LHCN-M2 (cell line): ENCODE measurements around the gene ACBD6. TPM values are rescaled to one million over a fixed set of nuclear protein-coding genes. Genes with fewer than 3 reads are reported as not detected.
A peak's percentile ranks its signal among the peaks of the same experiment; 100 is the strongest.

Experiments used
- DNase-seq: peaks from one replicate; pipeline ENCODE4 v3.0.0-alpha.2; 2012; ENCODE audit warnings: low read depth
- total RNA-seq: library from RNA; depleted of rRNA; stranded (reverse); fragments of >200 nt; gene quantifications from 2 replicates; pipeline ENCODE4 v1.2.3, GENCODE V29; 2014

ACBD6 gene
- total RNA-seq, 1 experiment from 2014 or later: 55.2 TPM

- DNase-seq: no peak
Observed at GRCh38 chr1:180372728-180373127, 129.6 kb downstream of the ACBD6 start.

GRCh38 chr1:180370597-180370996 is 131.8 kb downstream of the ACBD6 start:
- no peak for DNase-seq

- DNase-seq: no peak
Observed at GRCh38 chr1:180370188-180370587, 132.2 kb downstream of the ACBD6 start.

GRCh38 chr1:180369061-180369460 is 133.3 kb downstream of the ACBD6 start:
- no peak for DNase-seq

GRCh38 chr1:180366371-180367068 is 135.9 kb downstream of the ACBD6 start:
- DNase-seq: peak; percentile 48

- peak; percentile 25 for DNase-seq
Observed at GRCh38 chr1:180365039-180365438, 137.3 kb downstream of the ACBD6 start.

- DNase-seq: no peak
Observed at GRCh38 chr1:180363246-180363995, 139.0 kb downstream of the ACBD6 start.

- DNase-seq: peak; percentile 82
Observed at GRCh38 chr1:180360333-180361075, 141.9 kb downstream of the ACBD6 start.

- peak; percentile 80 for DNase-seq
Observed at GRCh38 chr1:180358649-180359048, 143.7 kb downstream of the ACBD6 start.

- no peak for DNase-seq
Observed at GRCh38 chr1:180353945-180354344, 148.4 kb downstream of the ACBD6 start.

- no peak for DNase-seq
Observed at GRCh38 chr1:180352588-180352987, 149.8 kb downstream of the ACBD6 start.

- no peak for DNase-seq
Observed at GRCh38 chr1:180352021-180352420, 150.4 kb downstream of the ACBD6 start.

GRCh38 chr1:180345148-180345547 is 157.2 kb downstream of the ACBD6 start:
- DNase-seq: no peak

GRCh38 chr1:180343921-180344769 is 158.2 kb downstream of the ACBD6 start:
- DNase-seq: peak; percentile 61

GRCh38 chr1:180327089-180327488 is 175.3 kb downstream of the ACBD6 start:
- no peak for DNase-seq

- no peak for DNase-seq
Observed at GRCh38 chr1:180312926-180313325, 189.5 kb downstream of the ACBD6 start.

GRCh38 chr1:180311011-180311730 is 191.2 kb downstream of the ACBD6 start:
- peak; percentile 11 for DNase-seq

GRCh38 chr1:180310095-180310494 is 192.3 kb downstream of the ACBD6 start:
- DNase-seq: peak; percentile 70

- DNase-seq: peak; percentile 62
Observed at GRCh38 chr1:180309338-180309737, 193.0 kb downstream of the ACBD6 start.

GRCh38 chr1:180301135-180301742 is 201.1 kb downstream of the ACBD6 start:
- DNase-seq: peak; percentile 33
